CD1c-positive myeloid dendritic cell (primary cell): ENCODE measurements around the gene FBXO45.
"Not testable (repeated sequence)": the region's sequence is repeated elsewhere in the genome, so short reads cannot be mapped to it uniquely, and the experiment has no call there.

Source experiments
- DNase-seq: peaks from one replicate; pipeline ENCODE4 v3.0.0-alpha.2; 2016; ENCODE audit errors: extremely low spot score

Gene FBXO45

GRCh38 chr3:196557236-196557635, 11.2 kb upstream of the FBXO45 start:
- DNase-seq = no peak

DNA sequence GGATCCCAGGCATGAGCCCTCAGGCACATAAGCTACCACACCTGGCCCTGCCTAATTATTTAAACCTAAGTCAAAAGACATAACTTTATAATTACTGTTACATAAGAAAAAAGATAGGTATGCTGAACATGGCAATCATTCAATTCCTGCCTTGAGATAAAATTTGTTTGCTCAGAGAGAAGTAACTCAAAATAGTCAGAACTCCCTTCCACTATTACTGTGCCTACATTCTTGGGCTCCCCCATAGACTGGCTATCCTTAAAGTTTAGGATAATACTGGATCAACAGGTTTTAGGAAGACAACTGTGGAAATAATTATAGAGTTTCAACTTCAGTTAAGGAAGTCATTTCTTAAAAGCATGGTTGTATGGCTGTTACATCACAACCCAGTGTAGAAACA, 10.0 kb upstream of the FBXO45 start:
- no peak for DNase-seq

DNA sequence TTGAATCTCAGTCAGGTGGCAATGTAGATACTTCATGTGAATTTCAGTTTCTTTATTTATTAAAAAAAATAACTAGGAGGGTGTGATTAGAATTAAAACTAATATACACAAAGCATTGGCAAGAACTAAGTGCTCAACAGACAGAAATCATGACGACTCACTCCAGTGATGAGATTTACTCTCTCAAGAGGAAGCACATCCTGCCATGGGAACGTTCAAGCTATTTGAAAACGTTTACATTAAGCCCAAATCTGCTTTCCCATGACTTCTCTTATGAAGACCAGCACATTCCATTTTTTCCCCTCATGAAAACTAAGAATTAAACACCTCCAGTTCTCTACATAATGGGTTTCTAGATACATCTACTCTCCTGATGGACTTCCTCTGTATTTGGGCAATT, 8.6 kb upstream of the FBXO45 start:
- DNase-seq = no peak

DNA sequence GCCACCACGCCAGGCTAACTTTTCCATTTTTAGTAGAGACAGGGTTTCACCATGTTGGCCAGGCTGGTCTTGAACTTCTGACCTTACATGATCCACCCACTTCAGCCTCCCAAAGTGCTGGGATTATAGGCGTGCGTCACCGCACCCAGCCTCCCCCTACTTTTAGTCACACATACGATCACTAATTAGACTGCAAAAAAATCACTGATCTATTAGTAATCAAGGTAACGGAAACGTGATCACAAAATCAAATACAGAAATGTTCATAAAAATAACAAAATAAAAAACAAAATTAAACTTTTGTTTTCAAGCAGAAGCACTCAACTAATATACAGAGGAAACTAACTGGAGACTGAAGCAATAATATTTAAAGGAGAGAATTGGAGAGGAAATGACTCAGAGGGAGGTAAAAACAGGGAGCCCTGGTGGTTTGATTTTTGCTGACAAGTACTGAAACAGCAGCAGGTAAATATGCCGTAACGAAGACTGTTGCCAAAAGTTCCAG, 4.7 kb upstream of the FBXO45 start:
- no peak for DNase-seq

- peak; percentile 9 for DNase-seq
These were observed 600 bp downstream of the FBXO45 start for GRCh38 chr3:196569003-196569516.

- not testable (repeated sequence) for DNase-seq
These were observed 1.9 kb downstream of the FBXO45 start for GRCh38 chr3:196570332-196570731.

- DNase-seq = no peak
These were observed 3.9 kb downstream of the FBXO45 start for GRCh38 chr3:196572389-196572788.

DNA sequence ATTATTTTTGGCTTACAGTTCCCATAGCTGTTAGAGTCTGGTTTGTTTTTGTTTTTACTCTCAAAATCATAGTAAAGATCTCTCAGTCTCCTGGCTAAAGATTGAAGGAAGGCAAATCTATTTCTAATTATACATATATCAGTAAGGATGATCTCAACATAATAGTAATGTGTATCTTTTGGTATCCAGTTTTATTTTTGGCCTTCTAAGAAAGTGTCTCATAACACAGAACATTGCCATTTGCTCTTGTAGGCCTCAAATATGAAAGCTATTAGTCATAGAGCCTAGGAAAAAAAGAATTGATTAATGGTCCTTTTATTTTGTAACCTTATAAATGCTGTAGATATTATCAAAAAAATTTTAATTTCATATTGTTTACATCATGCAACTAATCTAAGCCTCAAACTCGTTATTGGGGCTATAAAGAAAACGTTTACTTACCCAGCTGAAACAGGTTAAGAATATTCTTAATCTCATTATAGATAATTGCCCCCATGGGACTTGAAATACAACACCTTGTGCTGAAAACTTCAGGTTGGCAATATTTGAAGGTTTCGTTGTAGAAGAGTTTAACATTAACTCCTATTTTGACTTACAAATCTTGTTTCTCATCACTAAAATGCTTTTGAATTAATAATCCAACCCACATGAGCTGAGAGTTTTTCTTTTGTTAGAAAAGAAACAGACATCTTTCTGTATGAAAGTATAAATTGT, 16.7 kb downstream of the FBXO45 start:
- DNase-seq = no peak

- DNase-seq = no peak
These were observed 21.8 kb downstream of the FBXO45 start for GRCh38 chr3:196590279-196590678.

GRCh38 chr3:196596355-196596754, 27.9 kb downstream of the FBXO45 start:
- DNase-seq = no peak

DNA sequence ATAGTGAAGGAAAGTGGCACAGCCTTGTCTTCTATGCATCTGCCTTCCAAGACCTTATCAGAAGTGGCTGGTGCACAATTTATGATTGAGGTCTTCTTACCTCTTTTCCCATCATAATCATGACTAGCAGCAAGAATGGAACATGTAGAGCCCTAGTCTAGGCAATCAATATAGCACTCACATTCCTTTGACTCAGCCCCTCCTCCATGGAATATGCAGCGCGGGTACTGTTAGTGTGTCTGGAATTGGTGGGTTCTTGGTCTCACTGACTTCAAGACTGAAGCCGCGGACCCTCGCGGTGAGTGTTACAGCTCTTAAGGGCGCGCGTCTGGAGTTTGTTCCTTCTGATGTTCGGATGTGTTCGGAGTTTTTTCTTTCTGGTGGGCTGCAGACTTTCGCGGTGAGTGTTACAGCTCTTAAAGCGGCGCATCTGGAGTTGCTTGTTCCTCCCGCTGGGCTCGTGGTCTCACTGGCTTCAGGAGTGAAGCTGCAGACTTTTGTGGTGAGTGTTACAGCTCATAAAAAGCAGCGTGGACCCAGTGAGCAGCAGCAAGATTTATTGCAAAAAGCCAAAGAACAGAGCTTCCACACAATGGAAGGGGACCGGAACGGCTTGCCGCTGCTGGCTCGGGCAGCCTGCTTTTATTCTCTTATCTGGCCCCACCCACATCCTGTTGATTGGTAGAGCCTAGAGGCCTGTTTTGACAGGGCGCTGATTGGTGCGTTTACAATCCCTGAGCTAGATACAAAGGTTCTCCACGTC, 29.7 kb downstream of the FBXO45 start:
- not testable (repeated sequence) for DNase-seq

DNA sequence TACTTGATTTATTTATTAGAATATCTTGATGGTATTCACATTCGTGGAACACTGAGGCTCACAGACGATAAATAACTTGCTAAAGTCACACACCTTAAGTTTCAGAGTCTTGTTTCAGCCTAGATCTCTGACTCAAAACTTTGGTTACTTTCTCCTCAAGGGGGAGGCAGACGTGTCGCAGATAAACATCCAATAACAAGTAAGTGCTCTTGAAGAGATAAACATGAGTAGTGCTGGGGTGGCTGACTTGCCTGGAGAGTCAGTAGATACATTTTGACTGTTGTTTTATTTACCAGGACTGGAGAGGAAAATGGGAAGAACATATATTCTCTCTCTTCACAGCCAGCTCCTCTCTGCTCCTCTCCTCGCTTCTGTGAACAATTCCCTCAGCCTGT, 31.3 kb downstream of the FBXO45 start:
- no peak for DNase-seq

GRCh38 chr3:196600359-196600758, 31.9 kb downstream of the FBXO45 start:
- DNase-seq = no peak

GRCh38 chr3:196602673-196603072, 34.2 kb downstream of the FBXO45 start:
- no peak for DNase-seq

GRCh38 chr3:196603683-196604082, 35.2 kb downstream of the FBXO45 start:
- no peak for DNase-seq

GRCh38 chr3:196604548-196604947, 36.1 kb downstream of the FBXO45 start:
- DNase-seq = no peak

DNA sequence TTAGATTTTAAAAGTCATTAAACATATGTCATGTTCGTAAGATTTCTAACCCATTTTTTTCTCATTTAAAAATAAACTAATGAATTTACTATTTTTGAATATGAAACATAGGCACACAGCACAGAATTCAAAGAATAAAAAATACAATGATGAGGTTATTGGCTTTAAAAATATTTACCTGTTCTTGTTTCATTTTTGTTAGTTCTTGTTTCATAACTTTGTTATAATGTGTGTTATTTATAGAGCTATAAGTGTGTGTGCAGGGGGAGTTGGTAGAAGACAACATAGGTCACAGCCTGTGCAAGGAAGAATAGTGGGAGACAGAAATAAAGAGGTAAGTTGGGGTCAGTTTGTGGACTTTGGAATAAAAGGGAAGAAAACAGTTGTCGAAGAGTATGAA, 40.2 kb downstream of the FBXO45 start:
- DNase-seq = no peak

DNA sequence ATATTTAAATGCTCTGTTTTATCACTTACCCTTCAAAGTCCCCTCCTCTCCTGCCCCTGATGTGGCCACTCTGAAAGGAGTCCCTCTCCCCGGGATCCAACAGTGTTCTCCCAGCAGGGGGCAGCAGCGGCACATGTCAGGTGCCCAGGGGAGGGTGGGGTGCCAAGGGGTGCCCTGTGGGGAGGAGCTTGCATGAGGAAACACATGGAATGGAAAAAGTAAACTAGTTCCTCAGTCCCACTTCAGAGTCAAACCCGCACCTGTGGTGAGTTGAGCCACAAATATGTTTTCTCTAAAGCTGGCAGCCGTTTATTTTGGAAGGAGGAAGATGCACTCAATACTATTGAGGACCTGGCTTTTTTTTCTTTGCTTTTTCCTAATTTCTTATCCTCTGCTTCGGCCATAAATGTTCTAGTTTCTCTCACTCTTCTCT, 40.9 kb downstream of the FBXO45 start:
- peak; percentile 96 for DNase-seq

DNA sequence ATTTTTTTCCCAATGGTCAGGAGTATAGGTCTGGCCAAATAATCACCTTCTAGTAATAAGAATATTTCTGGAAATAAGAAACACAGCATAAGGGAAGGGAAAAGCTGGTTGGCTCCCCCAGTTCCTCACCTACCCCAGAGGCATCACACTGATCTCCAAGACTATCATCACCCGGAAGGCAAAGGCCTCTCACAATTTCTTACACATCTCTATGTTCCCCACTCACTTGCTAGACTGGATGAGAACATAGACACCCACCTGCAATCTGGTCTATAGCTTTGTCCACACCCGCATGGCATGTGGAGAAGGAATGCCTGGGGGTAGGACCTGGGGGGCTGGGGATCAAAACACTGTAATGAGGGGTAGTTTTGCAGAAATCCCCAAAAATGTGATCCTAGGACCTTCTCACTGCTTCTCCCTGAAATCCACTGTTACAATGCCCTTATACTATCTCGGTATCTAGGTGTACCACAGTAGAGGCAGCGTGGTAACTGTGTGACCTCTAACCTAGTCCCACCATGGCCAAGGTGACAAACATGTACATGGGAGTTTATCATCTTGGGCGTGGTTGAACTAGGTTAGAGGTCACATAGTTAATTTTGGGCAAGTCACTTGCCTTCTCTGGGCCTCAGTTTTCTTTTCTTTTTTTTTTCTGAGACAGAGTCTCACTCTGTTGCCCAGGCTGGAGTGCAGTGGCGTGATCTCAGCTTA, 41.5 kb downstream of the FBXO45 start:
- no peak for DNase-seq

DNA sequence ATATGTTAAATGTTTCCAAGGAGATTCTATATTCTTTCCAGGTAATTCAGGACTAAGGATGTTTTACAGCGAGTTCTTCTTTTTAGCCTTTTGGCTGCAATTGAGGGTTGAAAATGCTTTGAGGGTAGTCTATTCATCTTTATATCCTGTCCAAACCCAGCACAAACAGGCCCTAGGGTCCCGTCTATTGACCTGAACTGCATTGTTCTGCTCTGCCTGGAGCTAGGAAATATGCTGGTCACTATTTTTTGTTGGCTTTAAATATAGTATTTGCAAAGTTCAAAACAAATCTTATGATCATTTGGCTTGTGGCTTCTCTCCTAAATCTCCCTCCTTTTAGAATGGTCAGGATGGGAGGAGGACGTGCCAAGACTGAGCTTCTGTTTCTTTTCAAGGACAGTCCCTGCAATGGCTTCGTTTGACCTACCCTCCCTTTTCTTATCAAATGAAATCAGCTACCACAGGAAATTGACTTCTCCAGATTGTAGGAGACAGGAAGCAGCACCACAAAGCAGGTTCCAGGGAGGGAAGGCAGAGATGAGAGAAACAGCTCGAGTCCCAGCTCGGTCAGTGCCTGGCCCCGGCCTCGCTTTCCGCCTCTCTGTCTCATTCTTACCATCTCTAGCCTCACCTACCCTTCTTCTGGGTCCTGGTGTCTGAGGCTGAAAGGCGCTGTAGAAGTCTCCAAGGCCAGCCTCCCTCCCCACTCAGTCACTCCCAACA, 43.5 kb downstream of the FBXO45 start:
- no peak for DNase-seq

DNA sequence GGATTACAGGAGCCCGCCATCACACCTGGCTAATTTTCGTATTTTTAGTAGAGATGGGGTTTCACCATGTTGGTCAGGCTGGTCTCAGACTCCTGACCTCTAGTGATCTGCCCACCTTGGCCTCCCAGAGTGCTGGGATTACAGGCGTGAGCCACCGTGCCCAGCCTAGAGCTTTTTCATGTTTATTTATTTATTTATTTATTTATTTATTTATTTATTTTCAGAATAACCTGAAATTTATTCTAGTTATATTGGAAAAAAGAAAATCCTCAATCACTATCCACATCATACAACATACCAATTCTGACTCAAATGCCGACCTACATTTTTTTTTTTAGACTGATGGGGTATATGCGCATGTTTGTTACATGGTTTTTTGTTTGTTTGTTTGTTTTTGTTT, 46.8 kb downstream of the FBXO45 start:
- not testable (repeated sequence) for DNase-seq

- peak; percentile 64 for DNase-seq
These were observed 48.8 kb downstream of the FBXO45 start for GRCh38 chr3:196617256-196617655.
